Kasumi-1 (cell line): ENCODE results near the gene SNX32.

Experiments
- DNase-seq, 2 experiments: peaks; one replicate each; lab custom pipeline; 2025; lab: John Stamatoyannopoulos, UW

SNX32 gene

DNA sequence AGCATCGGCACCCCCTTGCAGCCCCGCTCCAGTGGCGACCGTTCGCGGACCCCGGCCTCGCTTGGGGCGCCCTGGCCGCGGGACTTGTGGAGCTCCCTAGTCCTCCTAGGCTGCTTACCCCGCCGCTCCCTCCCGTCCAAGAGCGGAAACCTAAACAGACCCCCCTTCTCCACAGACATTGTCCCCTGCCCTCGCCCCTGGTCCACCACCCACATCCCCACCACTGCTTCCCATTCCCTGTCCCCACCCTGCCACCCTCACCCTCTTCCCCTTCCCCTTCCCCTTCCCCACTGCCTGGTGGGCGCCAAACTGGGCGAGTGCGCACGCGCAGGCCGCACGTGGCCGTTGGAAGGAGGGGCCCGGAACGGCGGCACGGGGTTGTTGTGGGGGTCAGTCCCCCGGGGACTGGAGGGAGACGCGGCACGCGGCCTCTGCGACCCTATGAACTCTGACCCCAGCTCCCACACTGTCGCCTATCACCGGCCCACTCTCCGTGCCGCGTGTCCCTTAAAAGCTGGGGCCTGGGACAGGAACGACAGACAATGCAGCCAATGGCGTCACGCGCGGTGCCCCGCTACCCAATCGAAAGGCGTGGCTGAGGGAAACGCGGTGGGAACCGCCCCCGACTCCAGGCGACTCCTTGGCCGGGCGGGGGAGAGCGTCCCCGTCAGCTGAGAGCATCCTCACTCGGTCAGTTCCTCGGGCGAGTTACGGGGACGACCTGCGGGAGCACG lies at the start of gene SNX32:
Gene SNX32, plus strand, starts transcription at position 667 of the 734 bp plus-strand sequence. CDS start 103 bp downstream, outside the sequence.
- peak; percentile 90 to 93 for DNase-seq

DNA sequence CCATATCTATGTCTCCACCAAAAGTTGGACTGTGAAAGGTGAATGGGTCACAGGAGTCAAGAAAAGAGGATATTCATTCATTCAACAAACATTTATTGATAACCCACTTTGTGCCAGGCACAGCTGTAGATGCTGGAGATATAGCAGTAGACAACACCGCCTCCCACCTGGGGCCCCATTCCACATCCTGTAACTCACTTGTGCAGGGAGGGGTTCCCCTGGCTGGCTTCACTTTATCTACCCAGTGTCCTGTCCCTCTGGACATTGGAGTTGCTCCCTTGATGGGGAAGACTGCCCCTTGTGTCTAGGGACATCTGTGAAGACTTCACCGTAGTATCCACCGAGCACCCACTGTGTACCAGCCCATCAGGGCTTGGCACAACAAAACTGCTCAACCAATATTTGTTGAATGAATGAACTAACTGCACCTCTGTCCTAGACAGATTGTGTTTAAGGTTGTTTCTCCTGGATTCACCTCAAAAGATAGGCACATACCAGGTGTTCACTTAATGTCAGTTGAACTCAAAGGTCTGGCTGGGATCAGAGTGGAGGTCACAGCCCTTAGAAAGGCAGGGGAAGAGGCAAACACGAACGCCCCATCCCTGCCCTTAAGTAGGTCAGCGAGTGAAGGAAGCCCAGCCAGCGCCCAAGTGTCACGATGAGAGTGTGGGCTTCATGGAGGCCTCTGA lies 48.3 kb upstream of the SNX32 start:
- no peak for DNase-seq

DNA sequence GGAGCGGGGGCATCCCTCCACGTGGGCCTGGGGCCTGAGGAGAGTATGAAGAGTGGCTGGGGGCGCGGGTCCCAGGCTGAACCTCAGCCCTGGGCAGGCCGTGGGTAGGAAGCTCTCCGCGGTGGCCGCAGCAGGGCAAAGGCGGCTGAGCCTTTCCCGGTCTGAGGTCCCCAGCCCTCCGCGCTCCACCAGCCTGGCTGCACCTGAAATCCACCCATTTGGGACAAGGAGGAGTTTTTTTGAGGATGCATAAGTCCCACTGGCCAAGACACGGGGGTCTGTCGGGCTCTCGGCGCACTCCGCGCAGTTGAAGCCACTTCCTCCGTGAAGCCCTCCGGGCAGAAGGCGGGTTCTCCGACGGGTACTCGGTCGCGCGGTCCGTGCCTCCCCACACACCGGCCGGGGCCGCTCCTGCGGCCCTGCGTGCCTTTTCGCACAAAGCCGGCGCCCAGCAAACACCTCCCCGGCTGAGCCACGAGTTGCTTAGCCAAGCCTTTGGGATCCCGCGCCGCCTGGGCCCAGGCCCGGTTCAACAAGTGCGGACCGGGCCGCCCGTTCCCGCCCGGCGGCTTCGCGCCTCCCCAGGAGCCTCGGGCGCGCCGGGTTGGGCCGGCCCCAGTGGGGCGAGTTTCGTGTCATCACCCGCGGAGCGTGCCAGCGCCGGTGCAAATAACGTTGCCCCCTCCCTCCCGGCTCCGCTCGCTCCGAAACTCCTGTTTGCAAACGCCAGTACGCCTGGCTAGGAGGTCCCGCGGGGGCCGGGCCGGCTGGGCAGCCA lies 47.6 kb upstream of the SNX32 start:
- no peak for DNase-seq

DNA sequence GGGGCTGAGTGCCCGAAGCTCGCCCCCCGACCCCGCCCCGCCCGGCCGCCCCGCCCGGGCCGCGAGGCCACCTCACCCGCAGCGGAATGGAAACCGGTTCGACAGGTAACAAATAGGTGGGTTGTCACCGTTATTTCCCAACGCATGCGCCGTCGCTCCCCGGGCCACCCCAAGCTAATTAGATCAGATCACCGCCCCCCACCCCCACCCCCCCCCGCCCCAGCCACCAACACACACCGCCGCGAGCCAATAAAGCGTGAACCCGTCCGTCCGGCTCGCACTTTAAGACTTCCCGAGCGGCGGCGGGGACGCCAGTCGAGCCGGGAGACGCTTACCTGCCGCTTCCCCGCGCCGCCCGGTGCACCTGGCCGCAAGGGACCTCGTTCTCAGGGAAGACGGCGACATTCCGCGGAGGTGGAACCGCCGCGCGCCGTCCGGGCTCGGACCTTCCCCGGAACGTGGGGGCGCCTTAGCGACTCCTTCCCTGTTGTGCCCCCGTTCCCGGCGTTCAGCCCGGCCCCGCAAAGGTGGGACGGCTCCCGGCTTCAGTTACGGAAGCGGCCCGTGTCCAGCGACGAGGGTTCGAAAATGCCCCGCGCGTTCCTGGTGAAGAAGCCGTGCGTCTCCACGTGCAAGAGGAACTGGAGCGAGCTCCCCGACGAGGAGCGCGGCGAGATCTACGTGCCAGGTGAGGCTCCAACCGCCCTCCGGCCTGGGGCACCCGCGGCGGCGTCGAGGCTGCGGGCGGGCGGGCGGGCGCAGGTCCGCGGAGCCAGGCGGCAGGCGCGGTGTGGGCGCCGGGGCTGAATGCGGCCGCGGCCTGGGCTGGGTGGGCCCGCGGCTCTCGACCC lies 46.8 kb upstream of the SNX32 start, which contains the start of gene OVOL1:
Gene OVOL1, plus strand, starts transcription at position 278 of the 851 bp plus-strand sequence. Its CDS starts 311 bp downstream, at position 589.
- DNase-seq: no peak

DNA sequence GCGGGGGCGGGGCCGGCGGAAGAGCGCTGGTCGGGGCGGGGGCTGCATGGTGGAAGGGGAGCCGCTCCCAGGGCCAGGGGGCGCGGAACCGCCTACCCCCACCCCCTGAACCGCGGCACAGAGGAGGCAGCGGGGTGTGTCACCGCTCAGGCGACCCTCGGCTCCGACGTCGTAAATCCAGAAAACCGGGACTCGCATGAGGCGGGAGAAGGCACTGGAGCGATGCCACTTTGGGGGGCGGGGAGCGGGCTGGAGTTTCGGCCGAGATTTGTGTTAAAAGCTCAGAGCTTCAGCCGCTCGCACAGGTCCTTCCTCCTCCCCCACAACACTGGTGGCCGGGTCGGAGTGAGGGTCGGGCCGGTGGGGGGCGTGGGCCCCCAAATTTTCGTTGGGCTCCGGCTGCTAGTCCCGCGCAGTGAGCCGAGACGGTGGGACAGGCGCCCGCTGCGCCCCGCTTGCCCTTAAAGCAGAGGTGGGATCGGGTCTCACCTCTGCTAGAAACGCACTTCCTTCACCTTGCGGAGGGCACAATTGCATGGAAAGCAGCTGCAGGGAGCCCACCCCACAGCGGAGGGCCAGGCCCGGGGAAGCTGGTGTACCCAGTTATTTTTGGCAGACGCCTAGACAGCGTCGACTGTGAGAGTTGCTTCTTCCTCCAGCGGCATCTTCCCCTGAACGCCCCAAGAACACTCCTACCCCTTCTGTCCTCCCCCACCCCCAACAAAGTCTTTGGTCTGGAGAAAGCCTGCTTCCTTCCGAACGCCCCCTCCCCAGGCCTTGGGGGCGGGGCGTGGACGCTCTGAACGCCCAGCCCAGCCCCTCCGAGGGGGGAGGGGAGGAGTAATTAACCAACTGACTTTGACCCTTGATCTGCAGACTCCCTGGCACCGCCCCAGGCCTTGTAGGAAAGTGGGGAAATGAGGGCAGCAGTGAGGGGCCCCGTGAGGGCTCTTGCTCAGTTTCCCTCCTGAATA lies 45.8 kb upstream of the SNX32 start:
- DNase-seq: no peak

DNA sequence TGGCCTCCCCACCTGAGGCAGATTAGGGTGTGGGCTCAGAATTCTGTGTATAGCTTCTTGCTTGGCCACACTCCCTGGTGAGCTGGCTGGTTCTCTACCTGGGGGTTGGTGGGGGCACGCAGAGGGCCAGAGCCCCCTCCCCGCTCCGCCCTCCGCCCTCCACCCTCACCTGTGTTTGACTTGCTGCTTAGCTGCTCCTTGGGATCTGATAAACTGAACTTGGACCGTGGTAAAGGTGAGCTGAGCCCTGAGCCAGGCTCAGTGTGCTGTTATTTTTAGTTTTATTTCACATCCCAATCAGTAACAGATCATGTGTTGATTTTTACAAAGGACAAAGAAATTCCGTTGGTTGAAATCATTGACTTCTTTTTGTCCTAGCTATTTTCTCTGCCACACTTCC lies 44.9 kb upstream of the SNX32 start:
- no peak for DNase-seq

DNA sequence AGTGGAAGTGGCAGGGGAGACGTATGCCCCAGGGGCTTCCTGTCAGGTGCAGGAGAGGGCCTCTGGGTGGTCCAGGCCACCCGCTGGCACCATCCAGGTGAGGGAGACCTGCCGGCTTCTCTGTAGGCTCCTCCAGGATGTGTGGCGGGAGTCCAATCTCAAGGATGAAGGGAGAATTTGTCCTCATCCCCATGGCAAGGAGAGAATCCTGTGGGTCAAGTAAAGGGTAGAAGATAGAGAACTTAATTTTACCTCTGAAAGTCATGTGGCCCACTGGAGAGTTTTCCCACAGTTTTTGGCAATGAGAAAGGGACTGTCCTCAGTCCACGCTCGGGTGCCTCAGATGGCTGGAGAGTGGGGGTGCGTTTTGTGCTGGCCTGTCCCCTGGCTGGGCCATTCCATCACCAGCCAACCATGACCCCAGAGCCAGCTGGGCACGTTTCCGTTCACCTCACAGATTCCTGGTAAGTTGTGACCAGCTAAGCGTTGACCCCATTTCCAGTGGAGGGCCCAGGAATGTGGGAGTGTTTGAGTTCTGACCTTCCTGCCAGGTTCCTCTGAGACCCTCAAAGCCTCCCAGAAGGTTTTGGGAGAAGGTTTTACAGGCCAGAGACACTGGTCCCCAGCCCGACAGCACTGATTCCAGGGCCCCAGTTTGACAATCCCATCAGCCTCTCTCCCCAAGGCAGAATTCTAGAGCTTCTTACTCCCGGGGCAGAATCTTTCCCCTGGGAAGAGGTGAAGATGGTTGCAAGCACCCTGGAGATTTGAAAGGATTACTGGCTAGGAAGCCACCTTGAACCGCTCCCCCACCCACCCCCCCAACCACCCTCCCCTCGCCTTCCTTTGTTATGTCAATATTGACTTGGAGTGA lies 44.3 kb upstream of the SNX32 start:
- DNase-seq: no peak

DNA sequence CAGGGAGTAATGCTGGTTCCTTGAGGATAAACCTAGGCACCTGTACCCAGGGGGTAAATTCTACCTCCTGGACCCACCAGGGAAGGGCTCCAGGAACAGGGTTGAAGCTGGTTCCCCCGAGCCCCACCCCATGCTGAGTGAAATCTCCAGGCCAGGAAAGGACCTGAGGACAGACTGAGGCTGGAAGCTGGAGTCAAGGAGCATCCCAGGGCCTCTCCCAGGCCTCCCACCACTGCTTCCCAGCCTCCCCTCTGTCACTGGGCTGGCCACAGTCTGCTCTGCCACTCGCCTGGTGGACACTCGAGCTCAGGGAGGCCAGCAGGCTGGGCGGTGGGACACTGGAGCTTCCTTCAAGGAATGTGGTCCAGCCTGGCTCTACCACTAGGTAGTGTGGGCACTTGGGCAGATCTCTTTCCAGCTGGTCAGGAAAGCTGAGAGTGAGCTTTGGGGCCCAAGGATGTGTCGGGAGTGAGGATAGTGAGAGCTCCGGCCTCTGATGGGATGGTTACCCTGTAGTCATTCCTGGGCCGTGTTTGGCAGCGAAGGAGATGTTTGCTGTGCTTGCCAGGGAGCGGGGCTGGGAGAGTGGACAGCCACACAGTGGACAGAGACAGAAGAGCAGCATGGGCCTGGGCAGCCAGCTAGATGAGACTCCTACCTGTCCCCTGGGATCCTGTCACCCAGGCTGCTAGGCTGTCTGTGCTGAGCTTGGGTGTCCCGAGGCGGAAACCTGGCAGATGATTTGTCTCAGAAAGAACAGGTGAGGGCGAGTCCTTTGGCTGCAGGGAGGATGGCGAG lies 43.5 kb upstream of the SNX32 start:
- no peak for DNase-seq

DNA sequence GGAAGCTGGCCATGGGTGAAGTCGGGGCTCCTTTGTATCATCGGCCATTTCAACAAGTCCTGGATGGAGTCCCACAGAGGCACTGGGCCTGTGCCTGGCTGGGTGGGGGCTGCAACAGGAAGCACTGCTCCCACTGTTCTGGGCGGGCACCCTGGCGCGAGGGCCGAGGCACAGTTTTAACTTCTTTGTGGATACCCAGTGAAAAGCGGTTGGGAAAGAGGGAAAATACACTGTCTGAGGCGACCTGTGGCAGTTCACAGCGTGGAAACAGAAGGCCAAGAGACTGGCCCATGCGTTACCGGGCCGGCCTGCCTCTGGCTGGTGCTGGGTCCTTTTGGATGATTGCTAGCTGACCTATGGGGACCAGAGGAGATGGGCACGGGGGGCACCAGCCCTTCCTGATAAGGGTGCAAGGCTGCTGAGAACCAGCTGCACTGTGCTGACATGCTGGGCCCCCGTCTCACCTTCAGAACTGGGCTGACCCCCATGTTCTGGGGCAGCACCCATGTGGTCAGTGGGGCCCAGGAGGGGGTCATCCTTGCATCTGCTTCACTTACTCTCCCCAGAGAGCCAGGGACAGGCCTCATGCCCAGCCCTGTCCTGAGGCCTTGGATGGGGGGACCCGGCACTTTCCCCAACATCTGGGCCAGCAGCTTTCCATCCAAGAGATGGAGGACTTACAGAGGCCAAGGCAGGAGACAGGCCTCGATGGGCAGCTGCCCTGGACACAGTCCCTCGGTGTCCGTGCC lies 42.7 kb upstream of the SNX32 start:
- no peak for DNase-seq

DNA sequence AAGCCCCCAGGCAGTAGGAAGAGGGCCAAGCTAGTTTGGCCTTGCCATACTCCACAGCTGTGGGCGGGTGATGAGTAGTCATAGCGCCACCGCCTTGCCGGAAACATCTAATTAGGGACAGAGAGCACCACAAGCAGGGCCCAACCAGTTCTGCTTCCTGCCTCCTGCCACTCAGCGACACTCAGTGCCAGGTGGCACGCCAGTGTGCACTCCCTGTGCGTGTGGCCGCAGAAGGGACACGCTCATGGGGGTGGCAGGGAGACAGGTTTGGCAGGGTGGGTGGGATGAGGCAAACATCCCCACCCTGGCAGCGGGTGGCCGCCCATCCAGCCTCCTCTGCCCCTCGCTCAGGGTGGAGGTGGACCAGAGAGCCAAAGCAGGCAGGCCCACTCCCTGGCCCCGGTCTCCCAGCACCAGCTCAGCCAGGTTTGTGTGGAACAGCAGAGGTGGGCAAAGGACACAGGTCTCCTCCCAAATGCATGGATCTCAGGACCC lies 42.0 kb upstream of the SNX32 start:
- DNase-seq: peak; percentile 68 to 71

DNA sequence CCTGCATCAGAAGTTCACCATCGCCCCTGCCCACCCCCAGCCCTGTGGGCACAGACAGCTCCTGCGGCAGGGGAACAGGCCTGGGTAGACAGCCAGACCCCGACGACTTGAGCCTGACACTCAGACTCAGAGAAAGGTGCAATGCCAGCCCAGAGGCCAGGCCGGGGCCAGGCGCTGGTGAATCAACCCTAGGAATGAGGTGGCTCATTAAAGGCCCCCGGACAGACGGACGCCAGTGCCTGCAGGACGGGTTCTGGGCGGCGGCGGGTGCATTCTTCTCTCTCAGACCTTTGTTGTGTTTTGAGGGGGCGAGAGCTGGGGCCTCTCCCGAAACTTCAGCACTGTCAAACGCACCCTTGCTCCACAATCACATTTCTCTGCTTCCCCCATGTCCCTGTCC lies 41.3 kb upstream of the SNX32 start:
- no peak for DNase-seq

DNA sequence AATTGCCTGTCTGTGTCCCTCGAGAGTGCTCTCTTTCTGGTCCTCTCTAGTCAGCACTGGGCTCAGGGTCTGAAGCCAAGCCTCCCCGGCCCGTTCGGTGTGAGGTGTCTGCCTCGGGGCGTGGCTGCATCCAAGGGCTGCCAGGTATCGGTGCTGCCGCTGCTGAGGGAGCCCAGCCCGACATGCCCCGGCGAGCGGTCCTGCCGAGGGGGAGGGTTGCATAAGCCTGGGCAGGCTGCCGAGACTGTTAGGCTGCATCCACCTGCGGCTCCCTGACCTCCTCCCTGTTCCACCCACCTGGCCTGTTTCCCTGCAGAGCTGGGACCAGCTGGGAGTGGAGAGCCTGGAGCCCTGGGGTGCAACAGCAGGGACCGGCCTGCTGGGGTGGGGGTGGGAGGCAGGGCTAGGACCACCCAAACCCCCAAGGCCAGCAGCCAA lies 40.6 kb upstream of the SNX32 start:
- DNase-seq: no peak

DNA sequence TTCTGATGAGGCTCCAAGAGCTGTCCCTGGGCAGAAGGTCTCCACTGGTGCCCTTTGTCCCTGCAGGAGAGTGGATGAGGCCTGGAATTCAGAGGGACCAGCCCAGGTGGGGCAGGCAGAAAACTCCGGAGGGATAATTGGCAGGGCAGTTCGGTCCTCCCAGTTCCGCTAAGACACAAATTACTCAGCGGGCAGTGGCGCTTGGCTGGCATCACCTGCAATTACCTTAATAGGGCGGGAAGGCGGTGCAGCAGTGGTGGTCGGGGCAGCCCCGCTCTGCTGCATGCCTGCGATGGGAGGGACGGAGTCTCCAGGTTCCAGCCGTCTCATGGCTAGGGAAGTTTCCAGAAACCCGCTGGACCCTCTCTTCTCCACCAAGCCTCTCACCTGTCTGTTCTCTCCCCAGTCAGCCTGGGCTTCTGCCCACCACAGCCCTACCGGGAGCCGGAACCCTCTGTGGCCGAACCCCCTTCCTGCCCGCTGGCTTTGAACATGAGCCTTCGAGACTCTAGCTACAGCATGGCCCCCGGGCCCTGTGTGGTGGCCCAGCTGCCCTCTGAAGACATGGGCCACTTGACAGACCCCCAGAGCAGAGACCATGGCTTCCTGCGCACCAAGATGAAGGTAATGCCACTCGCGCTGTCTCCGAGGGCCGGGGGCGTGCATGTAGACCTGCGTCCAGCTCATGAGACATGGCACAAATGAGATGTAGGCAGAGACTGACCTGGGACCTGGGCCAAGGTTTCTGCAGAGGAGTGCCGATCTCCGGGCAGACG lies 40.0 kb upstream of the SNX32 start:
- DNase-seq: no peak

DNA sequence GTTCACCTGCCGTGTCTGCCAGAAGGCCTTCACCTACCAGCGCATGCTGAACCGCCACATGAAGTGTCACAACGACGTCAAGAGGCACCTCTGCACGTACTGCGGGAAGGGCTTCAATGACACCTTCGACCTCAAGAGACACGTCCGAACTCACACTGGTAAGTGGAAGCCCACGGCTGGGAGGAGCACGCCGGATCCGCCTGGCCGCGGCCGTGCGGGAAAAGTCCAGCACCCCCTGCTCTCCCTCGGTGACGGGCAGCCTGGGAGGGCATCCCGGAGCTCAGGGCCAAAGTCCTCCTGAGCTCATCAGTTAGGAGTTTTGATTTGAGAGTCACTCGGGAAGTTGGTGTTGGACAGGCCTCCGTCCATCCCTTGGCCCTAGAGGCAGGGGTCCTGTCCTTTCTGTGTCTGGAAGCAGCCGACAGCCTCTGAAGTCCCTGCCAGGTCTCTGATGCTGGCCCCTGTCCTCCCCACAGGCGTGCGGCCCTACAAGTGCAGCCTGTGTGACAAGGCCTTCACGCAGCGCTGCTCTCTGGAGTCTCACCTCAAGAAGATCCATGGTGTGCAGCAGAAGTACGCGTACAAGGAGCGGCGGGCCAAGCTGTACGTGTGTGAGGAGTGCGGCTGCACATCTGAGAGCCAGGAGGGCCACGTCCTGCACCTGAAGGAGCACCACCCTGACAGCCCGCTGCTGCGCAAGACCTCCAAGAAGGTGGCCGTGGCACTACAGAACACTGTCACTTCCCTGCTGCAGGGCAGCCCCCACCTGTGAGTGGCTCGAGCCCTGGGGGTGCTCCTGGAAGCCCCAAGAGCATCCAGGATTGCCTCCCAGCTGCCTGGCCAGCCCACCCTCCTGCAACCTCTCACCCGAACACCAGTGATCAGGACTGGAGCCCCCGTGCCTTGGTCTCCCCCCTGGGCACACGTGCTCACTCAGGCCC lies 38.9 kb upstream of the SNX32 start:
- DNase-seq: no peak

DNA sequence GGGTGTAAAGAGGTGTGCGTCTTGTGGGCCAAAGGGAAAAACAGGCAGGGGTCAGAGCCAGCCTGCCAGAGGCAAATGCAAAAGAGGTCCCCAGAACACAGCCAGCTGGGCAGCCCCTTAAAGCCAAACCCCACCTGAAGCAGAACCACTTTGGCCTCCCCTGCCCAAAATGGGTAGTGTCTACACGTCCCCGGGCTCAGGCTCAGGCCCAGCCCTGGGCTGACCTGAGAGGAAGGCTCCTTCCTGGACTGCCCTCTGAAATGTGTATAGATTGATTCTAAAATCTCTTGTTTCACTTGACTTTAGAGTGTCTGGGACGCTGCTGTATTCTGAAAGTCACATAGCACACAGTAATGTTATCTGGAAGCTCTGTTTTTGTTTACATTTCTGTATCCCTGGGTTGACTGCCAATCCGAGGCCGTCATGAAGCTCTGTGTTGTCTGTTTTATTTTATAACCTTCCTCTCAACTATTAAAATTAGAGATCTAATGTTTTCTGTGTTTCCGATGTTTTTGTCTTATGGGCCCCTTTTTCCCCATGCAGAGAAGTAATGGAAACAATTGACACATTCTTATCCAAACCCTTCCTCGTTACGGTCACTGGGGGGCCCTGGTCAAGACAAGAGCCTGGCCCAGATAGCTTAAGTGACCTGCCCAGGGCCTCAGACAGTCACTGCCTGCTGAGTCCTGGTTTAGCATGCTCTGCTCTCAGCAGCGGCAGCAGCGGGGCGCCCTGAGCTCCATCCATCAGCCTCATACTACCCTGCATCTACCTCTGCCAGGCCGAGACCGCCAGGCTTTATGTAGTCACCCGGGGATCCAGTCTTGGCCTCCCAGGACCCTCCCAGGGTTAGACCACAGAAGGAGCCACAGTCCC lies 36.8 kb upstream of the SNX32 start:
- no peak for DNase-seq
